Muscle of leg (tissue), 11 donors: ENCODE results near the gene SKI. TPM values are rescaled to one million over a fixed set of nuclear protein-coding genes. Genes with fewer than 3 reads are reported as not detected.

Source experiments
- DNase-seq: peaks from one replicate; pipeline ENCODE4 v3.0.0; 2013
- H3K27ac ChIP-seq: one replicate; pipeline ENCODE4 v1.5.1; 2013; ENCODE audit warnings: mild to moderate bottlenecking, low read length, control low read depth
- H3K27me3 ChIP-seq: one replicate; pipeline ENCODE4 v1.6.1; 2013; ENCODE audit warnings: low read length; ENCODE audit not compliant: control insufficient read depth, insufficient read depth
- H3K36me3 ChIP-seq: one replicate; pipeline ENCODE4 v1.6.1; 2013; ENCODE audit warnings: low read length; ENCODE audit not compliant: control insufficient read depth, insufficient read depth
- H3K4me1 ChIP-seq: one replicate; pipeline ENCODE4 v1.6.1; 2013; ENCODE audit warnings: low read length; ENCODE audit not compliant: control insufficient read depth, insufficient read depth
- H3K4me3 ChIP-seq: one replicate; pipeline ENCODE4 v1.5.1; 2013; ENCODE audit warnings: low read length, control low read depth
- H3K9me3 ChIP-seq: replicated peaks from 2 replicates; pipeline ENCODE4 v1.6.1; 2013; ENCODE audit warnings: low read depth, low read length; ENCODE audit not compliant: control insufficient read depth
- WGBS: methylation state at CpG from one replicate; pipeline ENCODE4 v1.1.5; 2013; ENCODE audit warnings: missing lambda C conversion rate; ENCODE audit not compliant: insufficient coverage; 5-methylcytosine and 5-hydroxymethylcytosine counted together
- polyA plus RNA-seq, 8 donors: library from polyadenylated mRNA; unstranded; fragments of 120-200 nt; gene quantifications; one replicate each; pipeline versions ENCODE4 v1.2.1 to v1.2.3, GENCODE V29; 2013; ENCODE audit warnings: inconsistent platforms in 1 of 8, low replicate concordance in 1 of 8; ENCODE audit not compliant: insufficient read length in 8 of 8, insufficient read depth in 1 of 8
- total RNA-seq: library from RNA; stranded (reverse); fragments of 120-200 nt; gene quantifications from one replicate; pipeline ENCODE4 v1.2.4, GENCODE V29; 2013

Gene SKI
- total and polyA plus RNA-seq, 9 donors: 16.8 to 83.2 (median 65.5) TPM

DNA sequence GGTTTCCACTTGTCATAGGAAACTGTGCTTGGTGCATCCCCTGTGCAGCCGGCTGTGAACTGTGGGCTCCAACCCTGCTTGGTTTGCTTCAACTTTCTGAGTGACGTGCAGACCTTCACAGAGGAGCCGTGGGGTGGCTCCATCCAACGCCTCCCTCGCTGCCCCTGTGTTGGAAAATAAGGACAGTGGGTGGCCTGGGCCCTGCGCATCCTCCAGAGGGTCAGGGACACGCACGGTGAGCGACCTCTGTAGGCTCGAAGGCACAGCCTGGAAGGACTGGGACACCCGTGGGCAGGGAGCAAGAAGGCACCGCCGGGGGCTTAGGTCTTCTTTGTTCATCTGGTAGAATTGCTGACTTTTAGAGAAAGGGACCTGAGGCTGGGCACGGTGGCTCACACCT is 27.1 kb upstream of the SKI start:
- Histone ChIP-seq H3K36me3 (no peaks in the 10 kb centered on the region), H3K4me1 (peaks cover 58% of the 10 kb centered on the region), H3K4me3 (no peak overlapping the region), H3K27ac (no peak overlapping the region), H3K9me3 (no peaks in the 10 kb centered on the region), H3K27me3 (no peaks in the 10 kb centered on the region)
- WGBS: 88% methylated on average over 12 of the region's 14 CpGs
- no peak for DNase-seq

- no peak overlapping the region for H3K4me3 ChIP-seq
- H3K27ac ChIP-seq: no peak overlapping the region
- 75% methylated on average over 3 of the region's 9 CpGs for WGBS
- no peaks in the 10 kb centered on the region for H3K36me3 ChIP-seq
- no peak for DNase-seq
- no peaks in the 10 kb centered on the region for H3K9me3 ChIP-seq
- peaks cover 64% of the 10 kb centered on the region for H3K4me1 ChIP-seq
- H3K27me3 ChIP-seq: no peaks in the 10 kb centered on the region
These were observed 26.0 kb upstream of the SKI start for GRCh38 chr1:2202008-2202575.

- peaks cover 73% of the 10 kb centered on the region for H3K4me1 ChIP-seq
- DNase-seq: no peak
- H3K27me3 ChIP-seq: no peaks in the 10 kb centered on the region
- WGBS: 72% methylated on average over 12 of the region's 15 CpGs
- H3K36me3 ChIP-seq: no peaks in the 10 kb centered on the region
- H3K9me3 ChIP-seq: no peaks in the 10 kb centered on the region
- no peak overlapping the region for H3K27ac ChIP-seq
- H3K4me3 ChIP-seq: no peak overlapping the region
These were observed 25.1 kb upstream of the SKI start for GRCh38 chr1:2202843-2203601.

DNA sequence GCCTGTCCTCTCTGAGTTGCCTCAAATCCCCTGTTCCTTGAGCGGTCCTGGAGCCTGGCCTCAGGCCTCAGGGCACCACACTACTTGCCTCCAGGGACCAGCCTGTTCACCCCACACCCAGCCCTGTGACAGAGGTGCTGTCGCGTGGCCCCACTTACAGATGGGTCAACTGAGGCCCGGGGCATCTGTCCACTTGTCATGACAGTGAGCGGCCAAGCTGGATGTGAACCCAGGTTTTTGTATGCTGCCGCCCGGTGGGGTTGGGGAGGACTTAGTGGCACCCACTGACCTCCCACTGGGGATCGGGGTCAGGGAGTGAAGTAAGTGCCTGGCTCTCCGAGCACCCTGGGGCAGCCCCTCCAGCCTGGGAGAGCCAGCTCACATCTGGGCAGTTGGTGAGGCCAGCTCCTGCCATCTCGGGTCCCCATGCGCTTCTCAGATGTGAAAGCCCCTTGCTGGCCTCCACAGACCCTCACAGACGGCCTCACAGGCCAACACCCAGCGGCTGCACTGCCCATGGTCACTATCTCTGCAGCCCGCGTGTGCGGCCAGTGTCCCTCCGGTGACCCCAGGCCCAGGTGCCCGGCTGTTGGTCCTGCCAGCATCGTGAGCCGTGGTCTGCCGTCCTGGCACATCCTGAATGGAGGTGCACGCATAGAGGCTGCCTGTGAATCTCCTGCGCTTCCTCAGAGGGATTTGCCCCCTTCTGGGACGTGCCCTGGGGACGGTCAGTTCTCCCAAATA is 24.3 kb upstream of the SKI start:
- Histone ChIP-seq H3K27me3 (no peaks in the 10 kb centered on the region), H3K27ac (peak overlapping the region; percentile 95), H3K4me3 (peak overlapping the region; percentile 54), H3K9me3 (no peaks in the 10 kb centered on the region), H3K4me1 (peaks cover 73% of the 10 kb centered on the region), H3K36me3 (no peaks in the 10 kb centered on the region)
- no peak for DNase-seq
- 57% methylated on average over 20 of the region's 25 CpGs for WGBS

- peak overlapping the region; percentile 54 for H3K4me3 ChIP-seq
- no peaks in the 10 kb centered on the region for H3K9me3 ChIP-seq
- H3K36me3 ChIP-seq: no peaks in the 10 kb centered on the region
- no peaks in the 10 kb centered on the region for H3K27me3 ChIP-seq
- under 1% methylated on average over 24 of the region's 60 CpGs for WGBS
- peaks cover 73% of the 10 kb centered on the region for H3K4me1 ChIP-seq
- H3K27ac ChIP-seq: peak overlapping the region; percentile 95
- peak; percentile 91 for DNase-seq
These were observed 23.5 kb upstream of the SKI start for GRCh38 chr1:2204415-2205190.

- 5% methylated on average over 80 of the region's 84 CpGs for WGBS
- peaks cover 73% of the 10 kb centered on the region for H3K4me1 ChIP-seq
- no peaks in the 10 kb centered on the region for H3K27me3 ChIP-seq
- H3K36me3 ChIP-seq: no peaks in the 10 kb centered on the region
- DNase-seq: peak; percentile 96
- no peaks in the 10 kb centered on the region for H3K9me3 ChIP-seq
- peak overlapping the region; percentile 38 for H3K4me3 ChIP-seq
- H3K27ac ChIP-seq: peak overlapping the region; percentile 72
These were observed 22.7 kb upstream of the SKI start for GRCh38 chr1:2205191-2205952.

GRCh38 chr1:2206813-2207487 is 21.2 kb upstream of the SKI start:
- no peak overlapping the region for H3K4me3 ChIP-seq
- DNase-seq: no peak

GRCh38 chr1:2208309-2209239 is 19.5 kb upstream of the SKI start:
- 71% methylated on average over 11 of the region's 24 CpGs for WGBS
- H3K27me3 ChIP-seq: no peaks in the 10 kb centered on the region
- H3K9me3 ChIP-seq: no peaks in the 10 kb centered on the region
- DNase-seq: peak; percentile 77
- no peak overlapping the region for H3K4me3 ChIP-seq
- peaks cover 76% of the 10 kb centered on the region for H3K4me1 ChIP-seq
- no peaks in the 10 kb centered on the region for H3K36me3 ChIP-seq
- H3K27ac ChIP-seq: peak overlapping the region; percentile 94

More at GRCh38 chr1:2206813-2207487, 21.2 kb upstream of the SKI start:
- 61% methylated on average over 12 of the region's 16 CpGs for WGBS
- Histone ChIP-seq H3K27ac (peak overlapping the region; percentile 94), H3K4me1 (peaks cover 68% of the 10 kb centered on the region), H3K27me3 (no peaks in the 10 kb centered on the region), H3K36me3 (no peaks in the 10 kb centered on the region), H3K9me3 (no peaks in the 10 kb centered on the region)
